MM.1S (cell line): ENCODE measurements around the gene CELF3.

Source experiments
- DNase-seq: peaks from one replicate; pipeline ENCODE4 v3.0.0-alpha.2; 2015
- H2AFZ ChIP-seq: fragments of 300-600 bp; sonication (generic); 2 replicates; pipeline ENCODE4 v1.6.0; 2016; ENCODE audit warnings: antibody characterized with exemption, low read length
- H3F3A ChIP-seq: fragments of 300-600 bp; sonication (generic); 2 replicates; pipeline ENCODE4 v1.6.1; 2016; ENCODE audit warnings: mild to moderate bottlenecking, antibody characterized with exemption, low read length, moderate library complexity, mixed read lengths; ENCODE audit not compliant: insufficient read depth
- H3K27ac ChIP-seq: fragments of 300-600 bp; sonication (generic); 2 replicates; pipeline ENCODE4 v1.5.1; 2016; ENCODE audit warnings: mild to moderate bottlenecking, low read length
- H3K27me3 ChIP-seq: fragments of 300-600 bp; sonication (generic); replicated peaks from 2 replicates; pipeline ENCODE4 v1.6.0; 2016; ENCODE audit warnings: low read length; ENCODE audit not compliant: insufficient read depth
- H3K36me3 ChIP-seq: fragments of 300-600 bp; sonication (generic); replicated peaks from 2 replicates; pipeline ENCODE4 v1.6.1; 2016; ENCODE audit warnings: mild to moderate bottlenecking, low read length, mixed read lengths; ENCODE audit not compliant: insufficient read depth
- H3K4me1 ChIP-seq: fragments of 300-600 bp; sonication (generic); 2 replicates; pipeline ENCODE4 v1.6.1; 2016; ENCODE audit warnings: low read length, mixed read lengths
- H3K4me2 ChIP-seq: fragments of 300-600 bp; sonication (generic); 2 replicates; pipeline ENCODE4 v1.6.0; 2016; ENCODE audit warnings: low read depth, low read length
- H3K4me3 ChIP-seq: fragments of 300-600 bp; sonication (generic); 2 replicates; pipeline ENCODE4 v1.5.1; 2016; ENCODE audit warnings: low read length, mixed read lengths
- H3K79me2 ChIP-seq: fragments of 300-600 bp; sonication (generic); 2 replicates; pipeline ENCODE4 v1.6.1; 2016; ENCODE audit warnings: mixed run types, low read length, mixed read lengths
- H3K9ac ChIP-seq: fragments of 300-600 bp; sonication (generic); 2 replicates; pipeline ENCODE4 v1.6.1; 2016; ENCODE audit warnings: low read length, mixed read lengths
- H3K9me2 ChIP-seq: fragments of 300-600 bp; sonication (generic); replicated peaks from 2 replicates; pipeline ENCODE4 v1.6.1; 2016; ENCODE audit warnings: mild to moderate bottlenecking, low read length, mixed read lengths; ENCODE audit not compliant: insufficient read depth
- H3K9me3 ChIP-seq: fragments of 300-600 bp; sonication (generic); replicated peaks from 2 replicates; pipeline ENCODE4 v1.6.1; 2016; ENCODE audit warnings: mild to moderate bottlenecking, low read length, mixed read lengths; ENCODE audit not compliant: insufficient read depth
- H4K20me1 ChIP-seq: fragments of 300-600 bp; sonication (generic); 2 replicates; pipeline ENCODE4 v1.6.1; 2016; ENCODE audit warnings: mild to moderate bottlenecking, low read length, moderate library complexity, mixed read lengths; ENCODE audit not compliant: insufficient read depth
- CTCF ChIP-seq: fragments of 300-600 bp; sonication (generic); IDR thresholded peaks from 2 replicates; pipeline ENCODE4 v1.5.1; 2016; ENCODE audit warnings: antibody characterized with exemption, low read length, mixed read lengths
- EZH2 ChIP-seq: fragments of 300-600 bp; sonication (generic); optimal IDR thresholded peaks from 2 replicates; pipeline ENCODE3; 2017; ENCODE audit warnings: low read depth, mild to moderate bottlenecking, antibody characterized with exemption, low read length, mixed read lengths
- EZH2phosphoT487 ChIP-seq: fragments of 300-600 bp; sonication (generic); IDR thresholded peaks from 2 replicates; pipeline ENCODE4 v1.6.1; 2018; ENCODE audit warnings: antibody characterized with exemption, low read length

CELF3 gene

GRCh38 chr1:151729157-151729965 is 12.8 kb upstream of the CELF3 start:
- no peak overlapping the region for H3K4me3 ChIP-seq
- DNase-seq, result no peak
- TF ChIP-seq CTCF, result no peak
- TF ChIP-seq EZH2, result no peak
- TF ChIP-seq EZH2phosphoT487, result no peak
- H3K36me3 ChIP-seq, result no peaks in the 10 kb centered on the region
- H2AFZ ChIP-seq, result no peak overlapping the region
- no peaks in the 10 kb centered on the region for H3K9me2 ChIP-seq
- H4K20me1 ChIP-seq, result no peaks in the 10 kb centered on the region
- no peaks in the 10 kb centered on the region for H3K4me1 ChIP-seq
- no peak overlapping the region for H3K4me2 ChIP-seq
- H3F3A ChIP-seq, result no peaks in the 10 kb centered on the region
- no peak overlapping the region for H3K27ac ChIP-seq
- H3K9me3 ChIP-seq, result no peaks in the 10 kb centered on the region
- no peak overlapping the region for H3K9ac ChIP-seq
- H3K79me2 ChIP-seq, result no peaks in the 10 kb centered on the region
- H3K27me3 ChIP-seq, result peaks cover 35% of the 10 kb centered on the region

- Histone ChIP-seq H3K4me1 (no peaks in the 10 kb centered on the region), H3K4me2 (no peak overlapping the region), H3K27me3 (peaks cover 43% of the 10 kb centered on the region), H3K27ac (no peak overlapping the region), H4K20me1 (no peaks in the 10 kb centered on the region), H3K36me3 (no peaks in the 10 kb centered on the region), H3K9ac (no peak overlapping the region), H2AFZ (no peak overlapping the region), H3K79me2 (no peaks in the 10 kb centered on the region), H3F3A (no peaks in the 10 kb centered on the region), H3K4me3 (no peak overlapping the region), H3K9me2 (no peaks in the 10 kb centered on the region), H3K9me3 (no peaks in the 10 kb centered on the region)
- no peak for TF ChIP-seq EZH2
- TF ChIP-seq EZH2phosphoT487, result no peak
- TF ChIP-seq CTCF, result no peak
- no peak for DNase-seq
Observed at GRCh38 chr1:151728151-151729054, 11.8 kb upstream of the CELF3 start.

- peaks cover 63% of the 10 kb centered on the region for H3K27me3 ChIP-seq
- H2AFZ ChIP-seq, result no peak overlapping the region
- TF ChIP-seq EZH2 (no peak), CTCF (no peak), EZH2phosphoT487 (no peak)
- peaks cover 7% of the 10 kb centered on the region for H3K4me1 ChIP-seq
- H3K27ac ChIP-seq, result no peak overlapping the region
- H3F3A ChIP-seq, result peaks cover 10% of the 10 kb centered on the region
- no peaks in the 10 kb centered on the region for H3K9me3 ChIP-seq
- no peak overlapping the region for H3K4me3 ChIP-seq
- DNase-seq, result no peak
- no peak overlapping the region for H3K9ac ChIP-seq
- H3K79me2 ChIP-seq, result no peaks in the 10 kb centered on the region
- no peaks in the 10 kb centered on the region for H3K36me3 ChIP-seq
- no peak overlapping the region for H3K4me2 ChIP-seq
- H4K20me1 ChIP-seq, result no peaks in the 10 kb centered on the region
- H3K9me2 ChIP-seq, result no peaks in the 10 kb centered on the region
Observed at GRCh38 chr1:151723726-151724370, 7.2 kb upstream of the CELF3 start.
